Activated CD4-positive, alpha-beta T cell treated with anti-CD3 and anti-CD28 coated beads for 1 hour (primary cell): ENCODE measurements around the gene PSME1.

Experiments
- DNase-seq: peaks from one replicate; pipeline ENCODE4 v3.0.0-alpha.2; 2020

Gene PSME1

DNA sequence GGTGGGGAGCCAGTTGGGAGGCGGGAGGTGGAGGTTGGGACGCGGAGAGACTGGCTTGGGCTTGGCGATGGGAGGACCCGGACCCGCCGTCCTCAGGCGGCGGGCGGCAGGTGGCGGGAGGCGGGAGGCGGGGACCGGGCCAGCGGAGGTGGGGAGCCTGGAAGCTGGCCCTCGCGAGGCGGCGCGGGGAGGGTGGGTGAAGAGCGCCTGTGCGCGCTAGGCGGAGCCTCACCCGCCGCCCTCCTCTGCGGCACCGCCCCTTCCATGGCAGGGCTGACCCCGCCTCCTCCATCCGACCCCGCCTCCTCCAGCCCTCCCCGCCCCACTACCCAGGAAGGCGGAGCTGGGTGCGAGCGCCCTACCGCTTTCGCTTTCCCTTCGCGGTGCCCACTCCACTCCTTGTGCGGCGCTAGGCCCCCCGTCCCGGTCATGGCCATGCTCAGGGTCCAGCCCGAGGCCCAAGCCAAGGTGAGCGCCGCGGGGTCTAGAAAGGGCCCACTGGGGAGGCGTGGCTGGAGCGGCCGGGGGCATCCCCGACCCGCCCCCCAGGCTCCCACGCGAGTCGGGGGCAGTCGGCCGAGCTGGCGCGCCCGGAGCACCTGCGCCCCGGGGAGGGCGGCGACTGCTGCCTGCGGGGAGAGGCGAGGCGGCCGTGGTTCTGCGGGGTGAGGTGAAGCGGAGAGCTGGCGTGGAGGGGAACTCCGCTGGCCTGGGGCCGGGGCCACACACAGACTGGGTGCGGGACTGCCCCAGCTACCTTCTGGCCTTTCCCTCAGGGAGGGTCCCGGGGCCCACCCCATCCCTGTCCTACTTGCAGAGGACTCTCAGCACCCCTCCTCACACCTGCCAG is at the start of gene PSME1:
Gene PSME1, plus strand, starts transcription at position 361 of the 850 bp plus-strand sequence. Its CDS starts 69 bp downstream, at position 430.
- DNase-seq, result peak; percentile 91

DNA sequence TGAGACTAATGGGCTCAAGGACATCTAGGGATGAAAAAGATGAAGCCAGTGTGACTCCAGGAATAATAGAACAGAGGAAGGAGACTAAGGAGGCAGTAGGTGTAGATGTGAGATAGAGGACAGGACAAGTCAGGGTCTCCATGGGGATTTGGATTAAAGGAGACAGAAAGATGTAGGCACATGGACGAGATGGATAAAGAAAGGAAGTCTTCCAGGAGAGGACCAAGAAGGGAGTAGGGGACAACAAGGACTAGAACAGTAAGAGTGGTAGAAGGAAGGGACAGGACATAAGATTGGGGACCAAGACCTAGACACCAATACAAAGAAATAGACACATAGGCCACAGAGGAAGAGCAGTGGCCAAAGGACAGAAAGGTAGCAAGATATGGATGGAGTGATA is 49.0 kb upstream of the PSME1 start:
- no peak for DNase-seq

DNA sequence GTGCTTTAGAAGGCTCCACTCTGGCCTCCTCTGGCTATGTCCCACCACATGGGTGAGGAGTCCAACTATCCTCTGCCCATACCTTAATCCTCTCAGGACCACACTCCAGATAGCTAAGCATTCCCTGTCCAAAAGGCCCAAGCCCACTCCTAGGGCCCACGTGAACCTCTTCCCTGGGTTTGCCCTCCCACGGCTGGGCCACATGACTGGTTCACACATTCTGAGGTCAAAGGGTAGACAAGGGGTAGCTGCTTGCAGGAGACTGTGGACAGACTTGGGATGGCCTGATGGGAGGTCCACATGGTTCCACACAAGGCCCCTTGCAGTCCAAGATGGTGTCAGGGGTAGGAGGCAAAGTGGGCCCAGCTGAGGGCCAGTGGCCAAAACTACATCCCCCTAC is 47.9 kb upstream of the PSME1 start:
- DNase-seq, result no peak

DNA sequence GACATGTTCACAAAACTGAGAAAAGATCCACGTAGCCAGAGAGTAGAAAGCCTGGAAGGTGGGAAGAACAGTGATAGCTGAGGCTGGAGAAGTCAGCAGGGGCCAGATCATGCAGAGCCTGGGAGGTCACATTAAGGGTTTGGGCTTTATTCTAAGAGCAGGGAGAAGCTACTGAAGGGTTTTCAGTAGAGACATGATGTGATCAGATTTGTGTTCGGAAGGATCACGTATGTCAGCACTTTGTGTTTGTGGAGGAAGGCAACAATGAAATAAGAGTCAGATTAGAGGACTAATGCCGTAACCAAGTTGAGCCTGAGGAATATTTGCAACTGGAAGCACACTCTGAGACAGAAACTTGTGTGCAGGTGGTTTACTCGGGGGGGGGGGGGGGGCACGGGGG is 46.1 kb upstream of the PSME1 start:
- DNase-seq, result no peak

DNA sequence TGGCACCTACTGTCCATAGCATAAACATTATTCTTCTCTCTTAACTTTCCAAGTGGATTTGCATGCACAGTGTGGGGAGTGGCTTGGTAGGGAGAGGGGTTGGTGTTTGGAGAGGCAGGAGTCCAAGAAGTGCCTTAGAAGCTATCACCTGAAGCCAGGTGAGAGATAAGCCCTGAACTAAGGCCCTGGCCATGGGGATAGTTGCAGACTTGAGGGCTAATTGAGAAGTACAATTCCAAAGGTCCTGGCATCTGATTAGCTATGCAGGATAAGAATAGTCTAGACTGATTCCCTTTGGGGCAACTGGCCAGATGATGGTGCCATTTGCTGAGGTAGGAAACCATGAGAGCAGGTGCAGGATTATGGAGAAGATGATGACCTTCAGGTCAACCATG is 43.9 kb upstream of the PSME1 start:
- DNase-seq, result no peak

DNA sequence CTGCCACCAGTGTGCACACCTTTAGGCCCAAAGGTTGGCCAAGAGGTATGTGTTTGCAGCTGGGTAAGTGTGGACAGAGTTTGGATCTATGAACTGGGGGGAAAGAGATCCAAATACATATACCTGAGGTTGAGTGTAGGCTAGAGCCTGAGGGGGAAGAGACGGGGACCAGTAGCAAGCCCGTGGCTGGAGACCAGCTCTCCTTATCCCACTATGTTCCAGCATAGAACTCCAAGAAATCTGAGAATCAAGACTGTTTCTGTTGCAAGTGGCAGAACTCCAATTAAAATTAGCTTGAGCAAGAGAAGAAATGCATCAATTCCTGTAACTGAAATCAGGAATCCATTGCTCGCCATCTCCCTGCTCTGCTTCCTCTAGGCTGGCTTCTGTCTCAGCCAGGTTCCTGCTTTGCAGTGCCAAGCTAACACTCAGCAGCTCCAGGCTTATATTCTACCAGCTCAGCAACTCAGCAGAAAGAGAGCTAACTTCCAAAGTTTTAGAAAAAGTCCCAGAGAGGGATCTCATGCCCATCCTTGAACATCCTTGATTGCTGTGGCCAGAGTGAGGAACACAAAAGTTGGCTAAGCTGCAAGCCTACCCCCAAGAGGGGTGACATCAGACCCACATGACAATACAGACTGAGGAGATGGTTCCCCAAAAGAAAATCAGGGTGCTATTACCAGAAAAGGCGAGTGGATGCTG is 43.3 kb upstream of the PSME1 start:
- DNase-seq, result no peak

DNA sequence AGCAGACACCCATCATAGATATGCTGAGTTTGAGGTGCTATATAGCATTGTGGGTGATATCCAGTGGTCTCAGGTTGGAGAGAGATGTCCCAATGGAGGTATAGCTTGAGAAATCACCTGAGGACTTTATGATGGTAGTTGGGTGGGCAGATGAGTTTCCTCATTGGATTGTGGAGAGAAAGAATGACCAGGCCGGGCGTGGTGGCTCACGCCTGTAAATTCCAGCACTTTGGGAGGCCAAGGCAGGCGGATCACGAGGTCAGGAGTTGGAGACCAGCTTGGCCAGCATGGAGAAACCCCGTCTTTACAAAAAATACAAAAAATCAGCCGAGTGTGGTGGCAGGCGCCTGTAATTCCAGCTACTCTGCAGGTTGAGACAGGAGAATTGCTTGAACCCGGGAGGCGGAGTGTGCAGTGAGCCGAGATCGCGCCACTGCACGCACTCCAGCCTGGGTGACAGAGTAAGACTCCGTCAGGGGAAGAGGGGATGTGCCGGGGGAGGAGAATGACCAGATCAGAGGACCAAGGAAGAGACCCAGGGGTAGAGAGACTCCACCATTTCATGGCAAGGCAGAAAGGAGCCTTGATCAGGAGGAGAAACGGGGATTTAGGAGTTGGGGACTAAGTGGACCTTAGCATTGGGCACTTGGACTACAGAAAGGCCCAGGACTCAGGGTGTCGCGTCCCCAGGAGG is 42.6 kb upstream of the PSME1 start:
- DNase-seq, result no peak

DNA sequence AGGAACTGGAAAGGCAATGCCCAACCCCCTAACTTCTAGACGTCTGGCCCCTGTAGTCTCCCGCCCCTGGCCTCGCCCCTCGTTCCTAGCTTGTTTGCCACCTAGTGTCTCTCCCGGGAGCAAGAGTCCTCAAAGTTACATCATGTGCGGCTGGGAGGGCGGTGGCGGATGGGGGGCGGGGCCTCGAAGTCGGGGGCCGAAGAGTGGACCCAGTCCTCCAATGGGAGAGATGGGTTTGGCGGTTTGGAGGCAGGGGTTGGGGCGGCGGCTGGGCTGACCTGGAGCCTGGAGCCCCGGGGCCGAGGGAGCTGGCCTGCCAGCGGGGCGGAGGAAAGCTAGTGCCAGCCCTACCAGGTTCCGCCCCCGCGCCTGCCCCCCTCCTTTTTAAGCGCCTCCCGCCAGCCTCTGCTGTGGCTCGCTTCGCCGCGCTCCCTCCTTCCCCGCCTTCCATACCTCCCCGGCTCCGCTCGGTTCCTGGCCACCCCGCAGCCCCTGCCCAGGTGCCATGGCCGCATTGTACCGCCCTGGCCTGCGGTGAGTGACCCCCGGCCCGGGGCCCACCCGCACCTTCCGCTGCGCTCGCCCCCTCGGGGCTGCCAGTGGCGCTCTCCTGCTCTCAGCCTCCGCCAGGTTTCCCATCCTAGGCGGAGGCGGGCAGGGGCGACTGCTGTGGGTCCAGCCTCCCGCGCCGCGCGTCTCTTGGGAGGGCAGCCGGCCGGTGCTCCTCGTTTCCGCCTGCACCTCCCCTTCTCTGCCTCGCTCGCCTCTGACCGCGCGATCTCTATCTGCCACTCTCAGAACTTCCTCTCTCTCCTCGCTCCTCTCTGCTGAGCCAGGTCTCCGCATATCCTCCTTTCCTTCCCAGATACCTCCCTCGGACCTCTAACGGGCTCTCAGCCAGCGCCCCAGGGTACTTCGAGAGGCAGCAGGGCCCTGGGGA is 41.8 kb upstream of the PSME1 start, which contains the start of gene PCK2:
Gene PCK2, plus strand, starts transcription at position 411 of the 940 bp plus-strand sequence. Its CDS starts 95 bp downstream, at position 506.
- peak; percentile 68 for DNase-seq

DNA sequence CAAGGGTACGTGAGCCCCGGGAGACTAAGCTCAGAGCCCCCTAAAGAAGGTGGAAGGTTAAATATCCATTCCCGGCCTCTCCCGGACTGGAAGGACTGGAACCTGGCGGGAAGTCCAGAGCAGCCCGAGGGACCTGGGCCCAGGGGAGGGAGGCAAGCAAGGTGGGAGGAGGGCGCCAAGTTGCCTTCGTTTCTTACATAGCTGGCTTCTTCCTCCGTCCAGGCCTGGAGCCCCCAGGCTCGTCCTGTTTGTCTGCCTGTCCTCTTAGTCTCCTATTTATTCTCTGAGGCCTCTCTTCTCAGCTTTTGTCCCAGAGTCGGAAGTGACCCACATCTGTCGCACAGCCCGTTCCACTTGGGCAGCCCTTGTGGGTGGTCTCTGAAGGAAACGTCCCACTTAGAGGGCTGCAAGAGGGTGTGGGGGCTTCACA is 41.1 kb upstream of the PSME1 start:
- no peak for DNase-seq

DNA sequence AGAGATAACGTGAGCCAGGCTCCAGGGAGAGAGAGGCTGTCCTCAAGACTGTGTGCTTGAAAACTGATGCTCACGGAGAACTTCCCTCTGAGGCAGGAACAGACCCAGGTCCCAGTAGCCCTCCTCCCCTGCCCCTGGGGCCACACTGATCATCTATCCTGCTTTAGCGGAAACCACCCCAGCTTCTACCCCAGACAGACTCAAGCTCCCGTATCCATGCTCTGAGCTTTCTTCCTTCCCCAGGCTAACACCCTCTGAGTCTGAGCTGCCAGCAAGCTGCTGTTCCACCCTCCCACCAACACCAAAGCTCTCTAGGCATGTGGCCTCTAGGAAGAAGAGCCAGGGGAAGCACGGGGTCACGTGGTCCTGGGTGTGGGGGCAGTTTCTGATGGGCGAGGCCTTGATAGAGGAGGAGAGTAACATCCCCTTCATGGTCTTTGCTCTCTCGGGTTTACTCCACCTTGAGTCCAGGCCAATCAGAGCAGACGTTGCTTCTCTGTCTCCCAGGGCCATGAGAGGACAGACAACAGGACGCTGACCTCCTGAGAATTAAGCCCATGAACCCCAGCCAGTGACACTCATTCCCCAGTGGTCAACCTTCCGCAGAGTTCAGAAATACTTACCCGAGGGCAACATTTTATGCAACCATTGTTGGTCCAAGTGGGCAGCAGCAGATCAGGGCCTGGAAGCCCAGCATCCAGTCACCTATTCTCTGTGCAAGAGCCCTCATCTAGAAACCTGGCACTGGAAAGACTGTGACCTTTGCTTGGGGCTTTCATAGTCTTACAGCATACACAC is 40.5 kb upstream of the PSME1 start:
- DNase-seq, result no peak

DNA sequence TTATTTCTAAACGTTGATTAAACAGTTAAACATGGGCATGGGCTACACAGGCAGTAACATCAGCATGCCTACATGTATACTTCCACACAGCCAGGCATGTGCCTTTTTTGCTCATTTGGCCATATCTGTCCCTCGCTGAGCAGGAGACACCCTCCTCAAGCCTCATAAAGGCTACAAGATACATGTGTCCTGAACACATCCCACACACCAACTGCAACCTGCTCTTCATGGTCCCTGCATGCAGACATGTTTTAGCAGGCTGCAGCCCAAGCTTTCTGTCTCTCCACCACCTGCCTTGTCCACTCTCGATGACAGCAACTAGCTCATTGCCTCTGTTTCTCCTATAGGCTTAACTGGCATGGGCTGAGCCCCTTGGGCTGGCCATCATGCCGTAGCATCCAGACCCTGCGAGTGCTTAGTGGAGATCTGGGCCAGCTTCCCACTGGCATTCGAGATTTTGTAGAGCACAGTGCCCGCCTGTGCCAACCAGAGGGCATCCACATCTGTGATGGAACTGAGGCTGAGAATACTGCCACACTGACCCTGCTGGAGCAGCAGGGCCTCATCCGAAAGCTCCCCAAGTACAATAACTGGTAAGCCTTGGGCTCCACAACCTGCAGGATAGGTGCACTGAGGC is 39.3 kb upstream of the PSME1 start:
- DNase-seq, result no peak

DNA sequence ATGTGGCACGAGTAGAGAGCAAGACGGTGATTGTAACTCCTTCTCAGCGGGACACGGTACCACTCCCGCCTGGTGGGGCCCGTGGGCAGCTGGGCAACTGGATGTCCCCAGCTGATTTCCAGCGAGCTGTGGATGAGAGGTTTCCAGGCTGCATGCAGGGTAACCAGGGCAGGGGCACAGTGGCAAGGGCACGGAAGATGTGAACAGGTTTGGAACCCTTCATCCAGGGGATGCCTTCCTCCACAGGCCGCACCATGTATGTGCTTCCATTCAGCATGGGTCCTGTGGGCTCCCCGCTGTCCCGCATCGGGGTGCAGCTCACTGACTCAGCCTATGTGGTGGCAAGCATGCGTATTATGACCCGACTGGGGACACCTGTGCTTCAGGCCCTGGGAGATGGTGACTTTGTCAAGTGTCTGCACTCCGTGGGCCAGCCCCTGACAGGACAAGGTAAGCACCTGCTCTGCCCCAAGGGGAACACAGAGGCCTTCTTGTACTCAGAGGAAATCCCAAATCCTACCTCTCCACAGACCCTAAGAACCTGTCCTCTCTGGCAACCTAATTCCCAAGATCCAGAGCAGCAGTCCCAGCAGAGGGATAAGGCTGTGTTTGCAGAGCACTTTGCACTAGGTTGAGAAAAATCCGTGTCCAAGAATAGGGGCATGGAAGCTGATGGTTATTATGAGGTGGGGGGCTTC is 37.6 kb upstream of the PSME1 start:
- DNase-seq, result no peak

DNA sequence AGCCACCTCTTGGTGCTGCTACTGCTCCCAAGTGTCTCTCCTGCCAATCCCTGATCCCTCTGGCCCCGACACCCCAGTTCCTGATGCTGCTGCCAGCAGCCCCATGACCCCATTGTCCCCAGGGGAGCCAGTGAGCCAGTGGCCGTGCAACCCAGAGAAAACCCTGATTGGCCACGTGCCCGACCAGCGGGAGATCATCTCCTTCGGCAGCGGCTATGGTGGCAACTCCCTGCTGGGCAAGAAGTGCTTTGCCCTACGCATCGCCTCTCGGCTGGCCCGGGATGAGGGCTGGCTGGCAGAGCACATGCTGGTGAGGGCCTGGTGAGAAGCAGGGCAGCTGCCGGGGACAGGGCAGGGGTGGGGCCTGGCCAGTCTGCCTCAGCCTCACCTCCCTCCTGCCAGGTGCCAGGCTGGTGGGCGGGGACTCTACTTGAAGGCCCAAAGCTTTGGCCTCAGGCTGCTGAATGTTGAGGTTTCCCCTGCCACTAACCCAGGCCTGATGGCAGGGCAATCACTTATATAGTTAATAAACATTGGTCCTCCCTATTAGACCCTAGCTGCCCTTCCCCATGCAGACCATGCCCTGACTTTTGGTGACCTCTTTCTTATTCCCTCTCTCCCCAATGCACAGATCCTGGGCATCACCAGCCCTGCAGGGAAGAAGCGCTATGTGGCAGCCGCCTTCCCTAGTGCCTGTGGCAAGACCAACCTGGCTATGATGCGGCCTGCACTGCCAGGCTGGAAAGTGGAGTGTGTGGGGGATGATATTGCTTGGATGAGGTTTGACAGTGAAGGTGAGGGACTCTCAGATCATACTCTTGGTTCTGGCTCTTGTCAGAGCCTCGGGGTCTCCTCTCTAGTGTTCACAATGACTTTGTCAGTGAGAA is 36.8 kb upstream of the PSME1 start:
- no peak for DNase-seq

DNA sequence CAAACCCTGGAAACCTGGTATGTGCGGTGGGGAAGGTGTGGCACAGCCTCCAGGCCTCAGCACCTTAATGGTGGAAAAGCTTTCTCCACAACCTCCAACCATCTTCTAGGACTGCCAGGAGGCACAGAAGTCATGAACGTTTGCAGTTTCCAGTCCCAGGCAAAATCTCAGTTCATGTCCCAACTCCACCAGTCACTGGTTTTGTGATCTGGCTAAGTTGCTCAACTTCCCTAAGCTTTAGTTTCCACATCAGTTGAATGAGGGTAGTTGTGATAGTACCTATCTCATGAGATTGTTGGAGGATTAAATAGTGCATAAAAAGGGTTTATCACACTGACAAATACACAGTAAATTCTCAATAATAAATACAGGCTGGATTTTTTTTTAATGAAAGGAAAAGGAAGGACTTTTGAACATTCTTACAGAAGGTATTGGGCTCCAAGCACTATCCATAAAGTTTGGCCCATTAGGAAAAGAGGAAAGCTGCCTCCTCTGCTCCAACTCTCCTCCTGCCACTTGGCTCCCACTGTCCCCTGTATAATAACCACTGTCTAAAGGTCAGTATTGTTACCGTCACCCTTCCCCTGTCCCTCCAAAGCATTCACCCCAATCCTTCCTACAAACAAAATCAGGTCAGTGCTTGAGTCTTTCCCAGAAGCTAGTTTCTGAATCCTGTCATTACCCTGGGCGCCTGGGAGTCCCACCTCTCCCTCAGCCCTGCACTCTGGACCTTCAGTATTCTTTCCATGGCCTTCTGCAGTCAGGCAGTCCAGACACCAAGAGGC is 35.6 kb upstream of the PSME1 start:
- no peak for DNase-seq

DNA sequence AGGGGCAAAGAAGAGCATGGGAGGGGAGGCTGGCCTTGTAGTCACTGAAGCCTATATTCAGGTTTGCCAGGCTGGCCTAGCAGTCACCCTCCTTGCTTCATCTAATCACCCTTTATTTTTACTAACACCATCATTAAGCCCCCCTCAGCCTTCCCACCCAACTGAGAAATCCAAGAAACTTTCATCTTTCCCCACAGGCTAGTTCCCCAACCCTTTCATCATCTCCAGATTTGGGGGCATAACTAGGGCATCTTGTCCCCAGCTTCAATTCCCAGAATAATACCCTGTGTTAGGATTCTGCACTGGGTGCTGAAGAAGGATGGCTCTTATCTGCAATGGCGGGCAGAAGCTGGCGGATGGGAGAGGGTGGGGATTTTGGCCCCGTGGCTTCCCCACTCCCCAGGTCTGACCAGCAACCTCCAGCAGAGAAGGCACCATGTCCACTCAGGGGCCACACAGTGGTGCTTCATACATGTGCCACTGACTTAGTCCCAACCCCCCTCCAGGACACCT is 35.0 kb upstream of the PSME1 start:
- DNase-seq, result no peak

DNA sequence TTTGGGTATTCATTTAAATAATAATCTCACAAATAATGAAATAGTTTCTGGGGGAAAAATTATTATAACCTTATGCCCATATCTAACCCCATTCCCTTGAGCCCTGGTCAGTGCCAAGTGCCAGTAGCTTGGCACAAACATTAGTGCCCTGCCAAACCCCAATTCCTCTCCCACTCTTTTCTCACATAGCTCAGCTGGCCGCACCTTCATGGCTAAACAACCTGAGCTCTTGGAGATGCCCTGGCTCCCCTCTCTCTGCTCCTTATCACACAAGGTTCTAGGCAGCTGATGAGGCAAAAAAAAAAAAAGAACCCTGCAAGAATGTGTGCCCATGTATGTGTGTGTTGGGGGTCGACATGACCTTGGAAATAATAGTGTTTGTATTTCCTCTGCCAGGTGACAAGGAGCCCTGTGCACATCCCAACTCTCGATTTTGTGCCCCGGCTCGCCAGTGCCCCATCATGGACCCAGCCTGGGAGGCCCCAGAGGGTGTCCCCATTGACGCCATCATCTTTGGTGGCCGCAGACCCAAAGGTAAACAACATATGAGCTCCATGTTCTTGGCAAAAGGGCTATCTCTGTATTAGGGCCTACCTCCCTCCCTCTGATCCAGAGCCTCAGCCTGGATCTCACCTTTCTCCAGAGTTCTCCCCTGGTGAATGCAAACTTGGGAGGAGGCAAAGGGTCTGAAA is 33.5 kb upstream of the PSME1 start:
- no peak for DNase-seq

DNA sequence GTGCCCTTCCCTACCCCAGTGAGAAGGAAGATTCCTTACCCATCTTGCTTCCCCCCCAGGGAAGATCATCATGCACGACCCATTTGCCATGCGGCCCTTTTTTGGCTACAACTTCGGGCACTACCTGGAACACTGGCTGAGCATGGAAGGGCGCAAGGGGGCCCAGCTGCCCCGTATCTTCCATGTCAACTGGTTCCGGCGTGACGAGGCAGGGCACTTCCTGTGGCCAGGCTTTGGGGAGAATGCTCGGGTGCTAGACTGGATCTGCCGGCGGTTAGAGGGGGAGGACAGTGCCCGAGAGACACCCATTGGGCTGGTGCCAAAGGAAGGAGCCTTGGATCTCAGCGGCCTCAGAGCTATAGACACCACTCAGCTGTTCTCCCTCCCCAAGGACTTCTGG is 32.5 kb upstream of the PSME1 start:
- no peak for DNase-seq
